Stimulated activated naive CD4-positive, alpha-beta T cell treated with Interleukin-2 at 50 U/mL for 16 hours (primary cell): ENCODE measurements around the gene KRTAP12-2.

Experiments used
- DNase-seq: peaks from one replicate; lab custom pipeline; 2025; lab: John Stamatoyannopoulos, UW

Gene KRTAP12-2

DNA sequence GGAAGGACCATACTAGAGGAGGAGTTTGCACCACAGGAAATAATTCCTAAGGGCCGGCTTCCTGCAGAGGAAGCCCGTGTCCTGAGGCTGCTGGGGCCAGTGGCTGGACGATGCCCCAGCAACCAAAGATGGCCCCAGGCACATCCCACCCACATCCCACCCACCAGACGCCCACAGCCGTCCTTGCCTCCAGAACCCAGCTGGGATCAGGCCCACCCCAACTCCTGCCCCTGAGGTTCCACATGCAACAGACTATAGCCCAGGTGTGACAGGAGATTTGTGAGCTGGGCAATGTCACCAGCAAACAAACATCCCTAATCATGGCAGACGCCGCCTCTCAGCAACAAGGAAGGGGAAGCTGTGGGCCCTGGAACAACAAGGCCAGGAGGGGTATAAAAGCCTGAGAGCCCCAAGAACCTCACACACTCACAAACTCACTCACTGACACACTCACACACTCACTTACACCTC is 40.0 kb downstream of the KRTAP12-2 start, which contains the start of gene KRTAP10-9:
KRTAP10-9 (plus strand) TSS at position 421 of the 471 bp plus-strand sequence. CDS start 79 bp downstream, outside the sequence.
- no peak for DNase-seq

DNA sequence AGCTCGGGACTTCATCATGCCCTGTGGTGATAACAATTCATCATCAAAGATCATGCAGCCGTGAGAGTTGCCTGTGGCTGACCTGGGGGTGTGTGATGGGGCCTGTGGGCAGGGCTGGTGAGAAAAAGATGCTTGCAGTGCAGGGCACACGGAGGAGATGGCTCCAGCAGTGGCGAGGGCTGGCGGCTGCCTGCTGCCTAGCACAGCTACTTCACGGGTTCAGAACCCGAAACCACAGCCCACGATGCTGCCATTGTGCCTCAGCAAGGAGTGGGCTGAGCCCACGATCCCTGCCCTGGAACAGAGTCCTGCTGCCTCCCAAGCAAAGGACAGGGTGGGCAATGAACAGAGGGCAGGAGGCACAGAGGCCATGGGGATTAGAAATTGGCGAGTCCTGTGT is 40.5 kb downstream of the KRTAP12-2 start:
- DNase-seq = no peak

DNA sequence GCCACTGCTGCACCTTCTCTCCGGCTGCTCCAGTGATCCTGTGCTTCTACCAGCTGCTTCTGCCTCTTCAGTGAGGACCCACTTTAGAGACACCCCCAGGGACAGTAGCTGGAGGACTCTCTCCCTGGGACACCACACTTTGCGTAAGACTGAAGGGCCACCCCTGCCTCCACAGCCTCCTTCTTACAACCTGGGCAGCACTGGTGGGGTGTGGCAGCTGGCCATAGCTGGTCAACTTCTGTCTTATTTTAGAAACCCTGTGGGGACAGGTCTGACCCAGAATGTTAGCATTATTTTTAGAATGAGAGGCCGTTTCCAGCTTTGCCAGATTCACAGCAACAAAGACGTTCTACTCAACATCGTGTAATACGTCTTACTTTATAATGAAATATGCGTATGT is 41.0 kb downstream of the KRTAP12-2 start:
- DNase-seq = no peak

DNA sequence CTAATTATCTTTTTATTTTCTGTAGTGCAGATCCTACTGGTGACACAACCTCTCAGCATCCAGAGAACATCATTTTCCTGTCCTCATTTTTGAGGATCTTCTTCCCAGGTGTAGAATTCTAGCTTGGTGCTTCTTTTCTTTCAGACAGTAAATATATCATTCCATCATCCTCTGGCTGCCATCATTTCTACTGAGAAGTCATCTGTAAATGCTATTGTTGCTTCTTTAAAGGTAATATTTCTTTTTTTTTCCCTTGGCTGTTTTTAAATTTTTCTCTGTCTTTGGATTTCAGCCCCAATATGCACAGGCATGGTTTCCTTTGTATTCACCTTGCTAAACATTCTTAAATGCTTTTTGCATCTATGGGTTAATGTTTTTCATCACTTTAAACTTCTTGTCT is 43.2 kb downstream of the KRTAP12-2 start:
- no peak for DNase-seq

DNA sequence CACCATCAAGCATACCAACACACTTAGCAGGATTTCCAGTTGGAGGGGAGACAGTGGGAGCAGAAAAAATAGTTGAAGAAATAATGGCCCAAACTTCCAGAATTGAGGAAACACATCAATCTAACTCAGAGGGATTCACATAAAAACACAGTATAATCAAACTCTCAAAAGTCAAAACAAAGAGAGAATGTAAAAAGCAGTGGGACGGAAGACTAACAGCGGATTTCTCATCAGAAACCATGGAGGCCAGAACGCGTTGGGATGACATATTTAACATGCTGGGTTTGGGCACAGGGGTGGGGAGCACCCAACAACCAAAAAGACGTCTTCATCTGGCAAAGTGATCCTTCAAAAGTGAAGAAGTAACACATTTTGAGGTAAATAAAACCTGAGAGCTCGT is 46.8 kb downstream of the KRTAP12-2 start:
- DNase-seq = no peak

DNA sequence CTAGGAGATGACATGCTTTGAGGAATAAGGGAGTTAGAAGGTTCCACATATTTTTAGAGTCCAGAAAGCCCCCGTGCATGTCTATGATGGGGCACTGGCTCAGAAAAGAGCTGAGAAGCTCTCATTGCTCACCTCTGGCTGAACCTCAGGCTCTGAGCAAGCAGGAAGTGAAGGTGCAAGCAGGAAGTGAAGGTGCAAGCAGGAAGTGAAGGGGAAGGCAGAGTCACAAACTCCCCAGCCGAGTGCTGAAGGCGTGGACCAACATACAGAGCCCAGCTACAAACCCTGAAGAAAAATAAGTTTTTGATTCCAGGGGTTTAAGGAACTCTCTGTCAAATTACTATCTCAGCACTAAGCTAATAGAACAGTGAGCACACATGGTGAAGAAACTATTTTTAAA is 47.8 kb downstream of the KRTAP12-2 start:
- DNase-seq = peak; percentile 55

DNA sequence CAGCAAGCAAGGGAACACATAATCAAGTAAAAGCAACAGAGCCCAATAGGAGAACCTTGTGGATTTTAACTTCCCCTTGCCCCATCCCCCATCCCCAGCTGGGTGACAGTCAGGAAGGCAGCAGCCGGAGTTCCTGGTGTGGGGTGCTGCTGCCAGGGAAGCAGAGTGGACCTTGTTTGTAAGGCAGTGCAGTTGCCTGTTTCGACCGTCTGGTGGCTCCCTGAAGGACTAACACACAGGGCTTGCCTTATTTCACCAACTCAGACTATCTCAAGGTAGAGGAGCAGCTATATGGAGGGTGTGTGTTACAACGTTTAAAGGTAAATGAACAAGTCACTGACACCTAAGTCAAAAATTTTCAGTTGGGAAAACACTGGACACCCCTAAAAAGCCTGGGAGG is 48.2 kb downstream of the KRTAP12-2 start:
- no peak for DNase-seq

DNA sequence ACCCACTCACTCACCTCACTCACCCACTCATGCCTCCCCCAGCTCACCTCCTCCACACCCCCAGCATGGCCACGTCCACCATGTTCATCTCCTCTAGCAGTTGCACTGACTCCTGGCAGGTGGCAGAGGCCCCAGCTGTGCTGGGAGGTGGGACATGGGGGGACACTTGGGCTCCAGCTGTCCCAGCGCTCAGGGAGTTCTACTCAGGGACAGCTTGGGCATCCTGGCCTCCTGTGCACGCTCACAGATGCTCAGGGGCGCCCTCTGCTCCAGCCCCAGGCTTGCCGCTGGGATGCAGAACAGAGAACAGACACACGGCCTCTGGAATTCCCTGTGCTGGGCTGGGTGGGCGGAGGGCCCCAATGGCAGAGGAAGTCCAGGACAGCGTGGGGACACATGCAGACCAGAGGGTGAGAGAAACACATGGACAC is 49.6 kb downstream of the KRTAP12-2 start:
- DNase-seq = no peak

DNA sequence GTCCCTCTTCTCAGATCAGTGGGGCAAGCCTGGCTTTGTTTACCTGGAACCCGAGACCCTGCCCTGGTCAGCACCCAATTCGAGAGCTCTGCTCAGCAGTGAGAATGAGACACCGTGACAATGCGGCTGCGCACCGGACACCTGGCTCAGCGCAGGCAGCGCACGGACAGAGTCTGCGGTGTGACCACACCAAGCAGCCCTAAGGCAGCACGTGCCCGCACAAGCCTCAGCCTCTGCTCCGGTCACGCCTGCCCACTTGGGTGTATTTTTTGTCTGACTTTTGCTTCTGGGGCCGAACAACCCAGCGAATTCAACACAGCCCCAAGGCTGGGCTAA is 50.2 kb downstream of the KRTAP12-2 start:
- no peak for DNase-seq
